ENCODE measurements around the gene ITPRIP. TPM values are rescaled to one million over a fixed set of nuclear protein-coding genes. Genes with fewer than 3 reads are reported as not detected.

Gene ITPRIP
- polyA plus RNA-seq, 1 donor (not counting 4 experiments of a cell fraction or from before 2014, with no cell fraction given), result 12.1 TPM

DNA sequence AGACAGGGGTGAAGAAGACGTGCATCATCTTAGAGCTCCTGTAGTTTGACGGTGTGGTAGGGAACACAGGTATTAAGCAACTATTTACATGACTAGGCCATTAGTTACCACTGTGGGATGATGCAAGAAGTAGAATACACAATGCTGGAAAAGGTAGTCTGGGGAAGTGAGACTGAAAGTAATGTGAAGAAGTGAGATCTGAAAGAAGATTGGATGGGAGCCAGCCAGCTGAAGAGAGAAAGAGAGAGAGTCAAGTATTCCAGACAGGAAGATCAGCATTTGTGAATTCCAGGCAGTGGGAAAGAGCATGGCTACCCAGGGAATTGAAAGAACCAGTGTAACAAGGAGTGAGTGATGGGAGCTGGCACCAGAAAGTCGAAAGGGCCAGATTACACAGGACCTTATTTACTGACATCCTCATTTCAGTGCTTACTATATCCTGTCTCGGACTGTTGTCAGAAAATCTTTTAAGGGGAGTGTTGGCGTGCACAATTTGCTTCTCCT lies 11.4 kb upstream of the ITPRIP start:
- H3K27ac ChIP-seq (ENCODE audit: control insufficient read depth, insufficient read depth, low read length), result peak overlapping the region; percentile 83
- H4K20me1 ChIP-seq (ENCODE audit: control insufficient read depth, extremely low read depth, insufficient read depth, low read length), result no peaks in the 10 kb centered on the region
- DNase-seq (ENCODE audit: low read depth, low spot score), result no peak
- H3K4me3 ChIP-seq (ENCODE audit: control insufficient read depth in 2 of 3, extremely low read depth in 1 of 3, insufficient read depth in 2 of 3, low read depth in 1 of 3, low read length in 3 of 3), result peak overlapping the region in 1 of 3 experiments; percentile 18
- H3K4me2 ChIP-seq (ENCODE audit: control insufficient read depth, extremely low read depth, insufficient read depth, low read depth, low read length), result peak overlapping the region; percentile 78
- peaks cover 38% of the 10 kb centered on the region for H3K4me1 ChIP-seq (ENCODE audit: control insufficient read depth, extremely low read depth, insufficient read depth, low read length)
- H2AFZ ChIP-seq (ENCODE audit: control insufficient read depth, low read length), result peak overlapping the region; percentile 67
- TF ChIP-seq EZH2 (IDR thresholded peaks at IDR 0.05; ENCODE audit: low read length), result no peak
- TF ChIP-seq, protein P1, sequence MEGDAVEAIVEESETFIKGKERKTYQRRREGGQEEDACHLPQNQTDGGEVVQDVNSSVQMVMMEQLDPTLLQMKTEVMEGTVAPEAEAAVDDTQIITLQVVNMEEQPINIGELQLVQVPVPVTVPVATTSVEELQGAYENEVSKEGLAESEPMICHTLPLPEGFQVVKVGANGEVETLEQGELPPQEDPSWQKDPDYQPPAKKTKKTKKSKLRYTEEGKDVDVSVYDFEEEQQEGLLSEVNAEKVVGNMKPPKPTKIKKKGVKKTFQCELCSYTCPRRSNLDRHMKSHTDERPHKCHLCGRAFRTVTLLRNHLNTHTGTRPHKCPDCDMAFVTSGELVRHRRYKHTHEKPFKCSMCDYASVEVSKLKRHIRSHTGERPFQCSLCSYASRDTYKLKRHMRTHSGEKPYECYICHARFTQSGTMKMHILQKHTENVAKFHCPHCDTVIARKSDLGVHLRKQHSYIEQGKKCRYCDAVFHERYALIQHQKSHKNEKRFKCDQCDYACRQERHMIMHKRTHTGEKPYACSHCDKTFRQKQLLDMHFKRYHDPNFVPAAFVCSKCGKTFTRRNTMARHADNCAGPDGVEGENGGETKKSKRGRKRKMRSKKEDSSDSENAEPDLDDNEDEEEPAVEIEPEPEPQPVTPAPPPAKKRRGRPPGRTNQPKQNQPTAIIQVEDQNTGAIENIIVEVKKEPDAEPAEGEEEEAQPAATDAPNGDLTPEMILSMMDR (optimal IDR thresholded peaks at IDR 0.05 in 1 of 3, IDR thresholded peaks at IDR 0.05 in 1 of 3, conservative IDR thresholded peaks at IDR 0.05 in 1 of 3; ENCODE audit: extremely low read depth in 1 of 3, insufficient read depth in 2 of 3, low read length in 3 of 3), result no peak
- H3K9me3 ChIP-seq (ENCODE audit: control insufficient read depth, low read depth, low read length), result no peaks in the 10 kb centered on the region
- H3K36me3 ChIP-seq (ENCODE audit: control insufficient read depth in 2 of 2, extremely low read depth in 1 of 2, insufficient read depth in 2 of 2, low read length in 2 of 2), result no peaks in the 10 kb centered on the region
- dilution Hi-C loops (cut with MboI; ENCODE audit: extremely low pct_ligation_motif_present, low sequenced_read_pairs), result no loop called here
- FAIRE-seq, result peak; percentile 82
- H3K79me2 ChIP-seq (ENCODE audit: control insufficient read depth, insufficient read depth, low read length), result no peaks in the 10 kb centered on the region
- H3K9me1 ChIP-seq (ENCODE audit: control insufficient read depth, extremely low read depth, insufficient read depth, low read length), result no peaks in the 10 kb centered on the region
- peak overlapping the region; percentile 62 for H3K9ac ChIP-seq (ENCODE audit: control insufficient read depth, extremely low read depth, insufficient read depth, low read length)
- H3K27me3 ChIP-seq (ENCODE audit: control insufficient read depth, extremely low read depth, insufficient read depth, low read length), result peaks cover 3% of the 10 kb centered on the region

DNA sequence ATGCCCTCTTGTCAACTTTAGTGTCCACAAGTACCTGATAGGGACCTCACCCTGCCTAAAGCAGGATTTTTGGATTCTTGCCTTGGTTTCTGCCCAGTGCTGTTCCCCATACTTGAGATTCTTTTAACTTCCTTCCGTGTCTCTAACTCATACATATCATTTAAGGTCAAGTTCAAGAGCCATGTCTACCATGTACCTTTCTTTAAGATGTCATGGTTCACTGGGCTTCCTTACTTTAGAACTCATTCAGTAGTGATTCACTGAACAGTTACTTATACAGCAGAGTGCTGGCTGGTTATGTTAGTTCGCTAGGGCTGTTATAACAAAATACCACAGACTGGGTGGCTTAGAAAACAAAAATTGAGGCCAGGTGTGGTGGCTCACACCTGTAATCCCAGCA lies 10.3 kb upstream of the ITPRIP start:
- H2AFZ ChIP-seq (ENCODE audit: control insufficient read depth, low read length), result no peak overlapping the region
- TF ChIP-seq, protein P1 (optimal IDR thresholded peaks at IDR 0.05 in 1 of 3, IDR thresholded peaks at IDR 0.05 in 1 of 3, conservative IDR thresholded peaks at IDR 0.05 in 1 of 3; ENCODE audit: extremely low read depth in 1 of 3, insufficient read depth in 2 of 3, low read length in 3 of 3), result no peak
- TF ChIP-seq EZH2 (IDR thresholded peaks at IDR 0.05; ENCODE audit: low read length), result no peak
- no peaks in the 10 kb centered on the region for H3K27me3 ChIP-seq (ENCODE audit: control insufficient read depth, extremely low read depth, insufficient read depth, low read length)
- H3K27ac ChIP-seq (ENCODE audit: control insufficient read depth, insufficient read depth, low read length), result no peak overlapping the region
- H3K4me2 ChIP-seq (ENCODE audit: control insufficient read depth, extremely low read depth, insufficient read depth, low read depth, low read length), result no peak overlapping the region
- H4K20me1 ChIP-seq (ENCODE audit: control insufficient read depth, extremely low read depth, insufficient read depth, low read length), result no peaks in the 10 kb centered on the region
- H3K4me3 ChIP-seq (ENCODE audit: control insufficient read depth in 2 of 3, extremely low read depth in 1 of 3, insufficient read depth in 2 of 3, low read depth in 1 of 3, low read length in 3 of 3), result no peak overlapping the region
- no peaks in the 10 kb centered on the region for H3K9me1 ChIP-seq (ENCODE audit: control insufficient read depth, extremely low read depth, insufficient read depth, low read length)
- H3K36me3 ChIP-seq (ENCODE audit: control insufficient read depth in 2 of 2, extremely low read depth in 1 of 2, insufficient read depth in 2 of 2, low read length in 2 of 2), result no peaks in the 10 kb centered on the region
- no peak overlapping the region for H3K9ac ChIP-seq (ENCODE audit: control insufficient read depth, extremely low read depth, insufficient read depth, low read length)
- FAIRE-seq, result no peak
- no peak for DNase-seq (ENCODE audit: low read depth, low spot score)
- H3K9me3 ChIP-seq (ENCODE audit: control insufficient read depth, low read depth, low read length), result no peaks in the 10 kb centered on the region
- peaks cover 34% of the 10 kb centered on the region for H3K4me1 ChIP-seq (ENCODE audit: control insufficient read depth, extremely low read depth, insufficient read depth, low read length)
- no peaks in the 10 kb centered on the region for H3K79me2 ChIP-seq (ENCODE audit: control insufficient read depth, insufficient read depth, low read length)
- dilution Hi-C loops (cut with MboI; ENCODE audit: extremely low pct_ligation_motif_present, low sequenced_read_pairs), result no loop called here
